ENCODE measurements around the gene MARK3.

The MARK3 gene

GRCh38 chr14:103370087-103370486 is 15.1 kb upstream of the MARK3 start:
- no peak for DNase-seq

- DNase-seq: no peak
Measured at GRCh38 chr14:103372017-103372416, 13.2 kb upstream of the MARK3 start.

- no peak for DNase-seq
Measured at GRCh38 chr14:103372552-103373304, 12.5 kb upstream of the MARK3 start.

DNA sequence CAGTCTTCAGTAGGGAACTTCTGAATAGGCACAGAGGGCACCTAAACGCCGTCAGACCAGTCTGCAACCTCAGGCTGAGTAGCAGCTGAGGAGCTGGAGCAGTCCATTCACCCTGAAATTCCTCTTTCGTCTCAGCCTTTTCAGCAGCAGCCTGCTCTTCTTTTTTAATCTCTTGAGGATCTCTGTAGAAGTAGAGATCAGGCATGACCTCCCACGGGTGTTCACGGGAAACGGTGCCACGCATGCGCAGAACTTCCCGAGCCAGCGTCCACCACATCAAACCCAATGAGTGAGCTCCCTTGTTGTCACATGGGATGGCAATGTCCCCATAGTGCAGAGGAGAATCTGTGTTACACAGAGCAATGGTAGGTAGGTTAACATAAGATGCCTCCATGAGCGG is 11.1 kb upstream of the MARK3 start:
- no peak for DNase-seq

DNA sequence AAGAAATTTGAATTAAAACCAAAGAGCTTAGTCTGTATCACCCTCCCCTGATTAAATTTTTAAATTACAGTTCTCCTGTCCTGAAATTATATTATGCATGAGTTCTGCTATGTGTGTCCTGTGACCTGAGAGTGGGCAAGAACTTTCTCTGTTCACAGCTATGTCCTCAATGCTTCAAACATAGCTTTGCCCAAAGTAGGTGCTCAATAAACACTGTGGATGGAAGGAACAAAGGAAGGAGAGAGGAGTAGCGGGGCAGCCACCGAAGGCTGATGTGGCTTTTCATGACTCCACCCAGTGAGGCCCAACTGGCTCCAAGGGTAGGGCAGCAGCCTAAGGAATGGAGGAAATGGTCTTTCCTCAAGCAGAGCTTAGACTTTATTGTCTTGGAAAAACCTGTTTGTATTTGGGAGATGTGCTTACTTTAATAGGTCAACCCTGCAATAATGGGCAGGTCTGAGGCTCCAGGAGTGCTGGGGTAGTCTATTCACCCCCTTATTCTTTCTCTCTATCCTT is 7.6 kb upstream of the MARK3 start:
- no peak for DNase-seq

- no peak for DNase-seq
Measured at GRCh38 chr14:103378038-103378854, 7.0 kb upstream of the MARK3 start.

DNA sequence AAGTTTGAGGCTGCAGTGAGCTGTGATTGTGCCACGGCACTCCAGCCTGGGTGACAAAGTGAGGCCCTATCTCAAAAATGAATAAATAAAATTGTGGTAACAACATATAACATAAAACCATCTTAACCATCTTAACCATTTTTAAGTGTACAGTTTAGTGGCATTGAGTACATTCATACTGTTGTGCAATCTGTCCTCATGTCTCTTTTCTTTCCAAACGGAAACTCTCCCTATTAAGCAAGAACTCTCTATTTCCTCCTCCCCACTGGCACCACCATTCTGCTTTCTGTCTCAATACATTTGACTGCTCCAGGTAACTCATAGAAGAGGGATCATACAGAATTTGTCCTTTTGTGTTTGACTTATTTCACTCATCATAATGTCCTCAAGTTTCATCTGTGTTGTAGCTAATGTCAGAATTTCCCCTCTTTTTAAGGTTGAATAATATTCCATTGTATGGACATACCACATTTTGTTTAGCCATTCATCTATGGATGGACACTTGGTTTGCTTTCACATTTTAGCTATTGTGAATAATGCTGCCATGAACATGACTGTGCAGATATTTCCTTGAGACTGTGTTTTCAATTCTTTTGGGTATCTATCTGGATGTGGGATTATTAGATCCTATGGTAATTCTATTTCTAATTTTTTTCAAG is 4.4 kb upstream of the MARK3 start:
- no peak for DNase-seq

GRCh38 chr14:103382376-103382775 is 2.8 kb upstream of the MARK3 start:
- no peak for DNase-seq

GRCh38 chr14:103384450-103385151 is 614 bp upstream of the MARK3 start:
- no peak for DNase-seq

GRCh38 chr14:103385929-103386712 is 906 bp downstream of the MARK3 start:
- peak in 1 of 4 experiments; percentile 20 for DNase-seq

- no peak for DNase-seq
Measured at GRCh38 chr14:103386713-103387329, 1.6 kb downstream of the MARK3 start.

DNA sequence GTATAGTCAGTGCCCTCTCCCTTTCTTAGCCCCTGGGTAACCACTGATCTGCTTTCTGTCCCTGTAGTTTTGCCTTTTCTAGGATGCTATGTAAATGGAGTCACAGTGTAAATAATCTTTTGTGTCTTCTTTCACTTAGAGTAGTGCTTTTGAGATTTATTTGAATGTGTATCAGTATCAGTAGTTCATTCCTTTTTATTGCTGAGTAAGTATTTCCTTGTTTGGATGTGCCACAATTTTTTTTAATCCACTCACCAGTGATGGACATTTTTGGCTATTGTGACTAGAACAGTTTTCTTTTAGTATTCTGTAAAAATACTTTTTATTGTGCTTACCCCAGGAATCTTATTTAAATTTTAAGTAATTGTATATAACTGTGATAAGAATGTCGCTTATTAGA is 3.4 kb downstream of the MARK3 start:
- DNase-seq: no peak

GRCh38 chr14:103390605-103391004 is 5.4 kb downstream of the MARK3 start:
- no peak for DNase-seq

GRCh38 chr14:103391048-103391447 is 5.8 kb downstream of the MARK3 start:
- peak in 1 of 4 experiments; percentile 11 for DNase-seq

DNA sequence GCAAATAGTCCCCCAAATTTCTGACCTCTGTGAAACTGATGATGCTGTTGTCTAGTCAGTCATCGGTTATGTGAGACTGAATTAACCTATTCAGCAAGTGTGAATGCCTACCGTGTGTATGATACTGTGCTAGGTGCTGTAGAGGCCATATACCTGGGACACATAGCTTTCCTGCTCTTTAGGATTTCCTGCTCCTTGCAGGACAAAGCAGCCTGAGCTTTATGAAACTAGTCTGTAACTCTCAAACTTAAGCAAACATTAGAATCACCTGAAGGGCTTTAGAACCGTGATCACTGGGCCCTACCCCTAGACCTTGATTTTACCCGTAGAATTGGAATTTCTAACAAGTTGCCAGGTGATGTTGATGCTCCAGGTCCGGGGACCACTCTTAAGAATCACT is 6.9 kb downstream of the MARK3 start:
- DNase-seq: no peak

GRCh38 chr14:103392572-103392971 is 7.4 kb downstream of the MARK3 start:
- no peak for DNase-seq

- DNase-seq: no peak
Measured at GRCh38 chr14:103393070-103393469, 7.9 kb downstream of the MARK3 start.

- DNase-seq: no peak
Measured at GRCh38 chr14:103393676-103394626, 8.7 kb downstream of the MARK3 start.

DNA sequence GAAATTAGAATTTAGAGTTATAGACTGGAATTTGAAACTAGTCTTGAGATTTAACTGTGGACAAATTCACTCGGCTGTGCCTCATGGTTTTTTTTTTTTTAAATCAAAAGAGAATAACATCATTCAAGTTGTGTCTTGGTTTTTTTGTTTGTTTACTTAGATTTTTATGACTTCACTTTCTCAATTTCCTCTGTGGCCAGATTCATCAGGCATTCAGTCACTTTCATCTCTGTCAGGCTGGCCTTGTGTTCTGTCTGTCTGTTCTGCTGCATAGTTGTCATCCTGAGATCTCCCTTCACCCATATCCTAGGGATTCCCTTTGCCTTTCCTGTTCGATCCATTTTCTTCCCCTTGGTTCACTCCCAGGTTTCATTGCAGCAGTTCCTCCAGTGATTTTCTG is 10.0 kb downstream of the MARK3 start:
- DNase-seq: no peak

- DNase-seq: no peak
Measured at GRCh38 chr14:103396463-103396862, 11.2 kb downstream of the MARK3 start.

All from activated CD4-positive, CD25-positive, alpha-beta regulatory T cell (primary cell).